GM23338 (cell line): ENCODE measurements around the gene TMEM178B.

ENCODE experiments used
- CREB1 ChIP-seq: fragments of 250-450 bp; sonication (Bioruptor Pico); IDR thresholded peaks from 2 replicates; pipeline ENCODE4 v1.5.0; 2020; ENCODE audit warnings: low read depth, mild to moderate bottlenecking, moderate library complexity
- CTCF ChIP-seq, 2 experiments: fragments of 200-600 bp in 1 of 2; sonication (generic) in 1 of 2; conservative IDR thresholded peaks; 2 replicates each; pipeline versions ENCODE4 v1.5.1 to v1.6.1; 2016 to 2017; ENCODE audit warnings: antibody characterized with exemption in 2 of 2, low read depth in 2 of 2, mild to moderate bottlenecking in 2 of 2, moderate library complexity in 1 of 2
- ETS1 ChIP-seq: IDR thresholded peaks from 2 replicates; pipeline ENCODE4 v1.6.1; 2016; ENCODE audit warnings: antibody characterized with exemption
- EZH2 ChIP-seq: fragments of 200-600 bp; sonication (generic); IDR thresholded peaks from one replicate; pipeline ENCODE4 v1.8.0; 2017; ENCODE audit warnings: antibody characterized with exemption, mild to moderate bottlenecking, low read depth; ENCODE audit not compliant: unreplicated experiment
- EZH2phosphoT487 ChIP-seq: fragments of 200-600 bp; sonication (generic); IDR thresholded peaks from one replicate; pipeline ENCODE4 v1.8.1; 2018; ENCODE audit warnings: antibody characterized with exemption; ENCODE audit not compliant: unreplicated experiment
- JUNB ChIP-seq: IDR thresholded peaks from one replicate; pipeline ENCODE4 v1.6.1; 2016; ENCODE audit warnings: antibody characterized with exemption; ENCODE audit not compliant: unreplicated experiment
- NANOG ChIP-seq: IDR thresholded peaks from 2 replicates; pipeline ENCODE4 v1.6.1; 2016; ENCODE audit warnings: antibody characterized with exemption, borderline replicate concordance
- POLR2AphosphoS5 ChIP-seq: IDR thresholded peaks from 2 replicates; pipeline ENCODE4 v1.6.1; 2016; ENCODE audit warnings: antibody characterized with exemption, low read depth
- REST ChIP-seq: IDR thresholded peaks from one replicate; pipeline ENCODE4 v1.6.1; 2018; ENCODE audit warnings: antibody characterized with exemption; ENCODE audit not compliant: unreplicated experiment
- STAT1 ChIP-seq: IDR thresholded peaks from one replicate; pipeline ENCODE4 v1.6.1; 2016; ENCODE audit warnings: antibody characterized with exemption; ENCODE audit not compliant: unreplicated experiment
- ZNF462 ChIP-seq: fragments of 250-450 bp; sonication (Bioruptor Pico); IDR thresholded peaks from 2 replicates; pipeline ENCODE4 v1.5.0; 2020; ENCODE audit warnings: mild to moderate bottlenecking, moderate library complexity

GRCh38 chr7:141513720-141514119 is 439.9 kb downstream of the TMEM178B start:
- TF ChIP-seq CTCF (conservative IDR thresholded peaks at IDR 0.05; ENCODE audit: low read depth in 2 of 2) (no peak), JUNB (no peak), CREB1 (no peak), POLR2AphosphoS5 (no peak), ETS1 (no peak), EZH2 (no peak), REST (no peak), EZH2phosphoT487 (no peak), ZNF462 (CRISPR knock-in tag) (no peak), STAT1 (no peak), NANOG (no peak)
